Naive B cell (primary cell): ENCODE data around the gene SYNGR4. TPM values are rescaled to one million over a fixed set of nuclear protein-coding genes. Genes with fewer than 3 reads are reported as not detected.
"Not testable (repeated sequence)": the region's sequence is repeated elsewhere in the genome, so short reads cannot be mapped to it uniquely, and the experiment has no call there.

ENCODE experiments used
- ATAC-seq, 2 donors: fragments of 150-1000 bp; cut with Tn5 transposase; 2 replicates each; pipeline ENCODE4 v1.10.0; 2021; ENCODE audit warnings: low read depth in 2 of 2, mild to moderate bottlenecking in 2 of 2, moderate library complexity in 2 of 2
- DNase-seq: peaks from one replicate; pipeline ENCODE4 v3.0.0; 2022
- H3K27ac Mint-ChIP-seq, 6 donors: one replicate each; pipeline ENCODE4 v1.8.0; 2020 to 2022; ENCODE audit warnings: mild to moderate bottlenecking in 6 of 6, mixed read lengths in 6 of 6, moderate library complexity in 5 of 6, inconsistent platforms in 2 of 6
- H3K27me3 Mint-ChIP-seq, 3 donors: one replicate each; pipeline ENCODE4 v1.8.0; 2021 to 2022; ENCODE audit warnings: mixed read lengths in 3 of 3, mild to moderate bottlenecking in 1 of 3
- H3K36me3 Mint-ChIP-seq, 2 donors: one replicate each; pipeline ENCODE4 v1.8.0; 2020 to 2022; ENCODE audit warnings: mixed read lengths in 2 of 2, inconsistent platforms in 1 of 2, mild to moderate bottlenecking in 1 of 2
- H3K4me1 Mint-ChIP-seq, 3 donors: one replicate each; pipeline ENCODE4 v1.8.0; 2020 to 2022; ENCODE audit warnings: mixed read lengths in 3 of 3, inconsistent platforms in 1 of 3, mild to moderate bottlenecking in 1 of 3, moderate library complexity in 1 of 3
- H3K4me3 Mint-ChIP-seq, 8 donors: one replicate each; pipeline ENCODE4 v1.8.0; 2020 to 2022; ENCODE audit warnings: mild to moderate bottlenecking in 8 of 8, mixed read lengths in 8 of 8, moderate library complexity in 8 of 8, inconsistent platforms in 2 of 8
- H3K9me3 Mint-ChIP-seq, 7 donors: one replicate each; pipeline ENCODE4 v1.8.0; 2020 to 2022; ENCODE audit warnings: mixed read lengths in 7 of 7, mild to moderate bottlenecking in 5 of 7, inconsistent platforms in 2 of 7, moderate library complexity in 1 of 7
- polyA plus RNA-seq, 6 donors: library from polyadenylated mRNA; unstranded; fragments of 300-500 nt; fragmentation: Illumina TruSeq; gene quantifications; one replicate each; pipeline ENCODE4 v1.2.3, GENCODE V29; 2021; ENCODE audit warnings: low read depth in 6 of 6

SYNGR4 gene
- polyA plus RNA-seq, 6 donors from 2014 or later = not detected

- Mint-ChIP-seq H3K27me3 (peaks cover 0 to 24% (median 18%) of the 10 kb centered on the region in 3 donors), H3K4me1 (peaks cover 42 to 50% (median 43%) of the 10 kb centered on the region in 3 donors), H3K36me3 (peaks cover 0 to 1% of the 10 kb centered on the region in 2 donors), H3K9me3 (peaks cover 0 to 2% (median 0%) of the 10 kb centered on the region in 7 donors), H3K4me3 (peak overlapping the region; percentile 87 to 98 (median 95)), H3K27ac (peak overlapping the region; percentile 92 to 94 (median 94))
- DNase-seq = peak; percentile 52
- ATAC-seq = peak; percentile 63 to 64
Observed at GRCh38 chr19:48390188-48391099, 26.3 kb downstream of the SYNGR4 start.

GRCh38 chr19:48391100-48392005, 27.2 kb downstream of the SYNGR4 start, which contains the start of gene KDELR1:
Gene KDELR1, minus strand, starts transcription at chr19:48391551. Its CDS starts 193 bp downstream, at chr19:48391358.
- peak; percentile 65 for DNase-seq
- peak within 1 kb of the TSS; percentile 87 to 98 (median 95) for H3K4me3 Mint-ChIP-seq
- peaks cover 49 to 59% (median 51%) of the 10 kb centered on the region in 3 donors for H3K4me1 Mint-ChIP-seq
- H3K27me3 Mint-ChIP-seq = peaks cover 0 to 33% (median 27%) of the 10 kb centered on the region in 3 donors
- H3K27ac Mint-ChIP-seq = peak within 1 kb of the TSS; percentile 92 to 94 (median 94)
- H3K36me3 Mint-ChIP-seq = no peaks in the 10 kb centered on the region
- peaks cover 0 to 2% (median 0%) of the 10 kb centered on the region in 7 donors for H3K9me3 Mint-ChIP-seq
- ATAC-seq = peak; percentile 69 to 71

DNA sequence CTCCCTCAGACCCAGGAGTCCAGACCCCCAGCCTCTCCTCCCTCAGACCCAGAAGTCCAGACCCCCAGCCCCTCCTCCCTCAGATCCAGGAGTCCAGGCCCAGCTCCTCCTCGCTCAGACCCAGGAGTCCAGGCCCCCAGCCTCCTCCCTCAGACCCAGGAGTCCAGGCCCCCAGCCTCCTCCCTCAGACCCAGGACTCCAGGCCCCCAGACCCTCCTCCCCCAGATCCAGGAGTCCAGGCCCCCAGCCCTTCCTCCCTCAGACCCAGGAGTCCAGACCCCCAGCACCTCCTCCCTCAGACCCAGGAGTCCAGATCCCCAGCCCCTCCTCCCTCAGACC, 27.8 kb downstream of the SYNGR4 start:
- Mint-ChIP-seq H3K27me3 (peaks cover 0 to 37% (median 31%) of the 10 kb centered on the region in 3 donors), H3K27ac (peak overlapping the region in 1 of 6 donors; percentile 94), H3K4me1 (peaks cover 49 to 59% (median 51%) of the 10 kb centered on the region in 3 donors), H3K4me3 (peak overlapping the region; percentile 87 to 98 (median 95))
- ATAC-seq, H3K36me3 Mint-ChIP-seq, H3K9me3 Mint-ChIP-seq, DNase-seq: not testable (repeated sequence)

DNA sequence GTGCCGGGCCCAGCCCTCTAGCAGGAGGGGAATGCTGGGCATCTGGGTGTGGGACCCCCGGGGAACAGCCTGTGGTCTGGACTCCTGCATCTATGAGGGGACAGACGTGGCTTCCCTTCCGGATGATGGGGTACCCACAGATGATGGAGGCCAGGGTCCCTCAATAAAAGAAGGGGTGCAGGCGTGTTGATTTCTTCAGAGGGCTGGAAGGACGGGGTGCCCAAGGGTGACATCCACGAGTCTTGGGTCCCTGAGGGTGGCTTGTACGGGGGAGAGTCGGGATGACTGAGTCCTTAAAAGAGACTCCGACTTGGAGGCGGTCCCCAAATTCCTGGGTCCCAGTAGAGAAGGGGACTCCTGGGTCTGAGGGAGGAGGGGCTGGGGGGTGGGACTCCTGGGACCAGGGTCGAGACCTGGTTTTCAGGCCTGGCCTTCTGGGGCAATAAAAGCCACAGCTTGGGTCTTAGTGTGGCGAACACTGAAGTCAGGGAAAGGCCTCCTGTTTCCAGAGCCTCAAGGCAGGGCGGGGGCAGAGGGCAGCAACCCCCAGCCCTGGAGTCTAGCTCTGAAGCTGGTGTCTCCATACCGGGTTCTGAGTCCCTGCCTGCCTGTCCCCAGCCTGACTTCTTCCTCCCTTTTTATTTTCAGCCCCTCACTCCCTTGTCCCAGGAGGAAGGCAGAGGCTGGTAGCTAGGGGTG, 28.8 kb downstream of the SYNGR4 start:
- ATAC-seq = no peak
- Mint-ChIP-seq H3K4me3 (peak overlapping the region; percentile 35 to 95 (median 60)), H3K27me3 (peaks cover 10 to 47% (median 41%) of the 10 kb centered on the region in 3 donors), H3K27ac (peak overlapping the region in 2 of 6 donors; percentile 48 to 65), H3K4me1 (peaks cover 59 to 69% (median 61%) of the 10 kb centered on the region in 3 donors), H3K9me3 (peaks cover 0 to 2% (median 0%) of the 10 kb centered on the region in 7 donors), H3K36me3 (peaks cover 0 to 11% of the 10 kb centered on the region in 2 donors)
- no peak for DNase-seq

DNA sequence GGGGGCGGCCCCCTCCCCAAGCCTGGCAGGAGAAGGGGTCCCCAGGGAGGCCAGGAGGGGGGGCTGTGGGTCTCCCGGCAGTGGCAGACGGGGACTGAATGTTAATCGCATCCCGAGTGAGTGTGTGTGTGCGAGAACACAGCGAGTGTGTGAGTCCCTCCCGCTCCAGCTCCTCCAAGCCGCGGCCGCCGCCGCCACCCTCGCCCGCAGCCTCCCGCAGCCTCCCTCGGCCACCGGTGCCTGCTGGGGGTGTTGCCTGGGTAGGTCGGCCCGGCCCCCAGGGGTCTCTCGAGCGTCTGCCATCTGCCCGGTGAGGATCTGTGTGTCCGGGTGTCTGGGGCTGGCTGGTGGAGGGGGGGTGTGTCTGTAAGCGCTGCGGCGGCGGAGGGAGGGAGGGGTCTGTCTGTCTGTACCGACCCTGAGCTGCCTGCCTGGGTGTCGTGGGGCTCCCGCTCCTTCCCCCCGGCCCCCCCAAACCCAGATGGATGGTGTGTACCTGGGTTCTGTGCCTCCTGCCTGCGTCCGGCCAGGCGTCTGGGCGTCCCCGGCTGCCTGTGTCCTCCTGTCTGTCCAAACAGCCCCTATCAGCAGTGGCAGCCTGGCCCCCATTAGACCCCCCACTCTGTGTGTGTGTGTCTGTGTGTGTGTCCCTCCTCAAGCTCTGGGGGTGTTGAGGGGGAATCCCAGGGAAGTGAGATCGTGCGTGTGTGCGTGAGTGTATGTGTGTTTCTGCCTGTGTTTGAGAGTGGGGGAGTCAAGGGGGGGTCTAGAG, 29.6 kb downstream of the SYNGR4 start, which contains the start of gene GRIN2D:
GRIN2D (plus strand) TSS at position 110 of the 772 bp plus-strand sequence. CDS start 4,725 bp downstream, outside the sequence.
- peaks cover 0 to 12% of the 10 kb centered on the region in 2 donors for H3K36me3 Mint-ChIP-seq
- peak within 1 kb of the TSS; percentile 21 to 91 (median 78) for H3K27ac Mint-ChIP-seq
- peak within 1 kb of the TSS; percentile 35 to 95 (median 78) for H3K4me3 Mint-ChIP-seq
- DNase-seq (peak; percentile 34), ATAC-seq (peak; percentile 12 to 22)
- peaks cover 55 to 69% (median 60%) of the 10 kb centered on the region in 3 donors for H3K4me1 Mint-ChIP-seq
- H3K27me3 Mint-ChIP-seq = peaks cover 11 to 50% (median 44%) of the 10 kb centered on the region in 3 donors
- H3K9me3 Mint-ChIP-seq = peaks cover 0 to 3% (median 0%) of the 10 kb centered on the region in 7 donors

DNA sequence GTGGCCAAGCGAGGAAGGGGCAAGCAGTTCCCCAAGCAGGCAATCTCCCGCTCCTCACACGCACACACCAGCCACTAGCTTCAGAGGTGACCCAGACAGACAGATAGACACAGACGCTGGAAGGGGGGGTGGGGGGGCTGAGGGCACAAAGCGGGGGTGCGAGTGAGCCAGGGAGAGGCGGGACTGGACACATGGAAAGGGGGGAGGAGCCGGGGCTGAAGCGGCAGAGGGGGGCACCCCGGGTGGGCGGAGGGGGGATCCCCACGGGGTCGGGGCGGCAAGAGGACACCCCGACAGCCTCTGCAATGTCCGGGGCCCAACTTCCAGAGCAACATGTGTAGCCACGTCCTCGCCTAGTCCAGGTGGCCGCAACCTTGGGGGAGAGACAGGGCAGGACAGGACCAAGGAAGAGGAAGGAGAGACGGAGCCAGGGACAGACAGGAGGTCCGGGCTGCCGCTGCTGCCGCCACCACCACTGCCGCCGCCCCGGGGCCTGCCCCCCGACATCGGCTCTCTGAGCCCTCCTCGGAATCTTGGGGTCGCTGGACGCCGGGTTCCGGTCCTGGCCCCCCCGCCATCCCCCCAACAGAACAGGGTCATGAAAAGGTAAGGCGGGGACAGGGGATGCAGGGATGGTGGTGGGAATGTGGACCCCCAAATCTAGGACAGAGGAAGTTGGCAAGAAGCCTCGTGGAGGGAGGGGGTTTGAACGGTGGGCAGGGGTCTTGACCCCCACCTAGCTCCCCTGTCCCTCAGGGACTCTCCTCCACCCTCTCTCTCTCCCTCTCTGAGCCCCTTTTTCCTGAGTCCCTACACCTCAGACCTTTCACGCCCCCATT, 30.4 kb downstream of the SYNGR4 start:
- Mint-ChIP-seq H3K36me3 (peaks cover 0 to 12% of the 10 kb centered on the region in 2 donors), H3K9me3 (peaks cover 0 to 9% (median 3%) of the 10 kb centered on the region in 7 donors), H3K27me3 (peaks cover 13 to 50% (median 44%) of the 10 kb centered on the region in 3 donors), H3K27ac (peak overlapping the region; percentile 21 to 91 (median 66)), H3K4me3 (peak overlapping the region in 7 of 8 donors; percentile 68 to 95 (median 78)), H3K4me1 (peaks cover 60 to 75% (median 61%) of the 10 kb centered on the region in 3 donors)
- DNase-seq (no peak), ATAC-seq (no peak)

GRCh38 chr19:48395170-48395455, 30.9 kb downstream of the SYNGR4 start:
- Mint-ChIP-seq H3K36me3 (peaks cover 0 to 12% of the 10 kb centered on the region in 2 donors), H3K4me1 (peaks cover 63 to 77% (median 64%) of the 10 kb centered on the region in 3 donors), H3K27me3 (peaks cover 15 to 50% (median 44%) of the 10 kb centered on the region in 3 donors), H3K4me3 (peak overlapping the region in 6 of 8 donors; percentile 15 to 95 (median 48)), H3K27ac (peak overlapping the region in 1 of 6 donors; percentile 47), H3K9me3 (peaks cover 0 to 9% (median 4%) of the 10 kb centered on the region in 7 donors)
- no peak for DNase-seq
- ATAC-seq = no peak

- H3K27ac Mint-ChIP-seq = peak overlapping the region in 2 of 6 donors; percentile 49 to 54
- DNase-seq (no peak), ATAC-seq (no peak)
- H3K36me3 Mint-ChIP-seq = peaks cover 0 to 12% of the 10 kb centered on the region in 2 donors
- H3K4me3 Mint-ChIP-seq = peak overlapping the region in 6 of 8 donors; percentile 15 to 95 (median 52)
- peaks cover 15 to 50% (median 44%) of the 10 kb centered on the region in 3 donors for H3K27me3 Mint-ChIP-seq
- H3K4me1 Mint-ChIP-seq = peaks cover 60 to 73% (median 65%) of the 10 kb centered on the region in 3 donors
- H3K9me3 Mint-ChIP-seq = peaks cover 0 to 9% (median 4%) of the 10 kb centered on the region in 7 donors
Observed at GRCh38 chr19:48395499-48395898, 31.3 kb downstream of the SYNGR4 start.

DNA sequence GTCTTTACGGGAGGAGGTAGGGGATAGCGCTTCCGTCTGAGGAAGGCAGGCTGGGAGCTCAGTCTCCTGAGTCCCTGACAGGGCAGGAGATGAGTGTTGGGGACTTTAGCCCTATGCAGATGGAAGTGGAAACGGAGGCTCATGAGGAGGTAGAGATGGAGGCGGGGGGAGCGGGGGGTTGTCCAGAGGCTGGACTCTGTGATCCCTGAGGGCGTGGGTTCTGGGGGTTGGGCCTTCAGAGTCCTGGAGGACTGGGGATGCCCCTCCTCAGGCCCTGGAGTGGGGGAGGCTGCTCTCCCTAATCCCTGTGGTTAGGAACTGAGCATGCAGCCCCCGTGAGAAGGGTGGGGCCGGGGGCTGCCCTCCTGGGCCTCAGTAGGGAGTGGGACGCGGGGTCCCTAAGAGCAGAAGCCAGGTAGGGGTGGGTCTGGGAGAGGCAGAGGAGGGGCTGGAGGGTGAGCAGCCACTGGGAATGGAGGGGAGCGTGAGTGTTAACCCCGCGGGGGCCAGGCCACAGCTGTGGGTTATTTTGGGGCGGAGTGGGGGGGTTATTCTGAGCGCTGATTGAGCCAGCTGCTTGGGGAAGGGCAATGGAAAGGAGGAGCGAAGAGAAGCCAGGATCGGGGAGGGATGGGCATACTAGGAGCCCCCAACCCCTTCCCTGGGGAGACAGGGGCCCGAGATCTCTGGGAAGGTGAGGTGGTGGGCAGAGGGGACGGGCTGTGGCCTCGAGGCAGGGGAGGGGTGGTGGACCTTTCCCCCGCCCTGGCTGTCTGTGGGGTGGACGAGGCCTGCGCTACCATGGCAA, 32.1 kb downstream of the SYNGR4 start:
- ATAC-seq (no peak), DNase-seq (no peak)
- Mint-ChIP-seq H3K36me3 (peaks cover 0 to 12% of the 10 kb centered on the region in 2 donors), H3K9me3 (peaks cover 0 to 9% (median 4%) of the 10 kb centered on the region in 7 donors), H3K4me1 (peaks cover 53 to 66% (median 60%) of the 10 kb centered on the region in 3 donors), H3K27me3 (peaks cover 15 to 50% (median 44%) of the 10 kb centered on the region in 3 donors), H3K4me3 (peak overlapping the region in 1 of 8 donors; percentile 95), H3K27ac (peak overlapping the region in 3 of 6 donors; percentile 13 to 49 (median 28))

DNA sequence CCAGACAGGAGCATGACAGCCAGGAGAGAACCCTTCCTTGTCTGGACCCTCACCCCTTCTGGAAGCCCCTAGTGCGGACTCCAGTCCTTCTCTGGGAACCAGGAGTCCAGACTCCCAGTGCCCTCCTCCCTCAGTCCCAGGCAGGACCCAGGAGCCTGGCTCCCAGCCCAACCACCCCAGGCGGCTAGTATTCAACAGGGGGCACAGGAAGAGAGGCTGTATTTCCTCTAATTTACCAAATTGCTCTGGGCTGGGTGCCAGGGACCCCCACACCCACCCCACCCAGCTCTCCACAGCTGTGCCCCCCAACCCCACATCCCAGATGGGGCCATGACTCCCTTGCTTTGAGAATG, 32.6 kb downstream of the SYNGR4 start:
- H3K36me3 Mint-ChIP-seq = peaks cover 0 to 12% of the 10 kb centered on the region in 2 donors
- DNase-seq (no peak), ATAC-seq (no peak)
- peaks cover 48 to 61% (median 56%) of the 10 kb centered on the region in 3 donors for H3K4me1 Mint-ChIP-seq
- H3K4me3 Mint-ChIP-seq = peak overlapping the region in 1 of 8 donors; percentile 84
- H3K27ac Mint-ChIP-seq = no peak overlapping the region
- H3K9me3 Mint-ChIP-seq = peaks cover 0 to 9% (median 4%) of the 10 kb centered on the region in 7 donors
- peaks cover 15 to 50% (median 44%) of the 10 kb centered on the region in 3 donors for H3K27me3 Mint-ChIP-seq
